GM21423 (cell line): ENCODE results near the gene OR6B2.

Experiments used
- ATAC-seq: cut with Tn5 transposase; IDR thresholded peaks from one replicate; pipeline ENCODE4 v1.9.1; 2021; ENCODE audit warnings: mild to moderate bottlenecking, moderate library complexity; ENCODE audit not compliant: unreplicated experiment

Gene OR6B2

DNA sequence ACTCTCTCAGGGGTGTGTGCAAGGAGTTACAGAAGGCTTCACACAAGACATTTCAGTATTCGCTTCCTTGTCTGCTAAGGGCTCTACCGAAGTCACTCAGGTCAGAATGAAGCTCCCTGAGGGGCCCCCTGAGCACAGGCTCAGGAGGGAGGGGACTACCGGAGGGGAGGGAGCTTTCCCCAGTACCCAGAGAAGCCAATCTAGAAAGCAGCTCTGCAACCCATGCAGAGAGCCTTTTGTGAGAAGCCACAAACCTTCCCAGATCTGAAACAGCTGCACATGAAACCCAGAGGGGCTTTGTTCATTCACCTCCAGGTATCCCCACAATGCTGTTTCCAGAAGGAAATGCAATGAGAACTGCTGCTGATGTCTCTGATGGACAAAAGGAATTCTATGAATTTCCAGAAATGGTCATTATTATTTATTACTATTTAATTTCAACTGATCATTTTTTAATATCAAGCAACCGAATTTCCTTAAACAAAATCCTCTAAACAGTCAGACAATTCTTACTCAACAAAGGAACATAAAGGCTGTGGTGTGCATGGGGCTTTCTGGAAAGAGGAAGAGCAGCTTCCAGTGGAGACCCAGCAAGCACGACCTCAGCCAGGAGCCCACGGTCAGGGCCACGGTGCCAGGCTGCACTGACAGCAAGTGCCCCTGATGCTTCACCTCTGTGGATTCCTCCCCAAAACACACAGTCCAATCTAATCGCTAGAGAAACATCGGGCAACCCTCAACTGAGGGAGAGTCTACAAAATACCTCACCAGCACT is 47.0 kb downstream of the OR6B2 start:
- no peak for ATAC-seq
